Skeletal muscle tissue (tissue), 4 donors: Measurements from ENCODE around the gene SATB1. TPM values are rescaled to one million over a fixed set of nuclear protein-coding genes. Genes with fewer than 3 reads are reported as not detected.
A peak's percentile ranks its signal among the peaks of the same experiment; 100 is the strongest.

Experiments
- H3K27ac ChIP-seq: one replicate; pipeline ENCODE4 v1.7.0; 2013; ENCODE audit warnings: mild to moderate bottlenecking, low read depth, low read length, inconsistent platforms
- H3K27me3 ChIP-seq, 3 donors: one replicate each; pipeline ENCODE4 v1.7.0; 2013; ENCODE audit warnings: low read length in 3 of 3; ENCODE audit not compliant: control insufficient read depth in 3 of 3, insufficient read depth in 3 of 3
- H3K36me3 ChIP-seq, 3 donors: one replicate each; pipeline ENCODE4 v1.7.0; 2013; ENCODE audit warnings: low read length in 3 of 3; ENCODE audit not compliant: control insufficient read depth in 3 of 3, insufficient read depth in 3 of 3
- H3K4me1 ChIP-seq, 3 donors: one replicate each; pipeline ENCODE4 v1.7.0; 2013; ENCODE audit warnings: low read length in 3 of 3, mild to moderate bottlenecking in 3 of 3; ENCODE audit not compliant: control insufficient read depth in 3 of 3, insufficient read depth in 3 of 3
- H3K4me3 ChIP-seq, 3 donors: one replicate each; pipeline ENCODE4 v1.7.0; 2013; ENCODE audit warnings: low read length in 3 of 3
- H3K9ac ChIP-seq, 3 donors: one replicate each; pipeline ENCODE4 v1.7.0; 2013; ENCODE audit warnings: low read length in 3 of 3, mild to moderate bottlenecking in 3 of 3, moderate library complexity in 2 of 3, low read depth in 1 of 3
- H3K9me3 ChIP-seq, 3 donors: one replicate each; pipeline ENCODE4 v1.7.0; 2013; ENCODE audit warnings: low read length in 3 of 3; ENCODE audit not compliant: control insufficient read depth in 3 of 3
- total RNA-seq: library from RNA; depleted of rRNA; stranded (reverse); fragments of >200 nt; gene quantifications from one replicate; pipeline ENCODE4 v1.2.3, GENCODE V29; 2014
- donor health status: Osteomylitis.

Gene SATB1
- total RNA-seq, 1 donor from 2014 or later: 21.4 TPM

DNA sequence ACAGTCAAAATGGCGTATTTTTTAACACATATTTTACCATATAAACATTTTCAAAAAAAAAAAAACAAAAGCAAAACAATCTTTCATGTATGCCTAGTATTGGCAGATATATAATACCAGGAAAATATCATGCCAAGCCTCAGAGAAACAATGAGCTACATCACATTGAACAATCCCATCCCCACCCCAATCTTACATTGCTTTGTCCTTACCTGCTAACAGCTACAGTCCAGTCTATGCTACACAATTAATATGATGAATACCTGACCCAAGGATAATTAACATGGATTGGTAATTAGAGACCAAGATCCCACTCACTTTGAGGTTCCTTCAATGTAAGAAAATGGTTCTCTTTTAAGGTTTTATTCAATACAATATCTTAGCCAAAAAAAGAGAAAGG lies 7.6 kb upstream of the SATB1 start:
- H3K9ac ChIP-seq: no peak overlapping the region
- H3K27ac ChIP-seq: no peak overlapping the region
- no peak overlapping the region for H3K4me3 ChIP-seq
- H3K4me1 ChIP-seq: no peaks in the 10 kb centered on the region
- no peaks in the 10 kb centered on the region for H3K36me3 ChIP-seq
- H3K9me3 ChIP-seq: no peaks in the 10 kb centered on the region
- peaks cover 0 to 5% (median 0%) of the 10 kb centered on the region in 3 donors for H3K27me3 ChIP-seq

DNA sequence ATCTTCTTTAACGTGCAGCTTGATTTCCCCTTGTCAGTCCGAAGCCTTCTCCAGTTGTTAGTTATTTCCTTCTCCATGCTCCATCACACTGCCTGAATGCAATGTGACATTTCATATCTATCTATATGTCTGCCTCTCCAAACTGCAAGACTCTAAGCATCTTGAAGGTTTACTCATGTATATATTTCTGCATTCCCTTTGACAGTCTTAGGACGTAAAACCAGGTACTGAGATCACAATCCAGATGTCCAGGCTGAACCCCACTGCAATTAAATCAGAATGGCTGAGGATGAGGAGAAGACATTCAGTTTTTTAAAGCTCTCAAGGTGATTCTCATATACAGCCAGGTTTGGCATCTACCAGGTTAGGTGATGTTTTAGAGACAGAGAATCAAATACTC lies 6.1 kb upstream of the SATB1 start:
- Histone ChIP-seq H3K36me3 (no peaks in the 10 kb centered on the region), H3K4me3 (no peak overlapping the region), H3K9ac (no peak overlapping the region), H3K27ac (no peak overlapping the region), H3K27me3 (peaks cover 0 to 5% (median 0%) of the 10 kb centered on the region in 3 donors), H3K9me3 (no peaks in the 10 kb centered on the region), H3K4me1 (no peaks in the 10 kb centered on the region)

DNA sequence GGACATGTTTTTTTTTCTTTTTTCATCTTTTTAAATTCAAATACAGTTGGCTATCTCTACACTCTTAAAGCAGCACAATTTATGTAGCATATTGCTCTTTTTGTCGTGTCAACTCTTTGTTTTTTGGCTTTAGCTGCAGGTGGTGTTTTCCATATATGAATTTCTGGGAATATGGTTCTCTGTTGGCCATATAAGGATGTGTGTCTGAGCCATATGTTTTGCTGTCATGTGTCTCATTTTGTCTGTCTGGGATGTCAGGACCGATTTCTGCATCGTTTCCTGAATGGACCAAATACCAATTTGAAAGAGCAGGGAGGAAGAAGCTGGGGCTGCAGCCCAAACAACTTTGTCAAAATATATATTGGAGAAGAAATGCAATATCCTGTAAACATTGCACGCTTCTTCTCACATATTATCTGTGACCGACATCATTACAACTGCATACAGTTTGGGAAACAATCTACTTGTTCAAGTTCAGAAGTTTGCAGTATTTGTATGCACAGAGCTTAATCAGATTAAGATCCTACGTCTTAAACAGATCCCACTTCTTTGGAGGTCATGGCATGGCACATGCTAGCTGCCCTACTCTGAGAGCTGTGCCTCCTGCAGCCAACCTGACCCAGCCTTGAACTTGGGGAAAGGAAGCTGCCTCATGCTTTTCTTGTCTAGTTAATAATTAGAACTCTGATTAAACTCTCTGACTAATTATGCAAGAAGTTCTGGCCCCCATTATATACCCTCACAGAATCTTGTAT lies 4.0 kb upstream of the SATB1 start:
- Histone ChIP-seq H3K27ac (no peak overlapping the region), H3K9me3 (no peaks in the 10 kb centered on the region), H3K9ac (no peak overlapping the region), H3K27me3 (peaks cover 0 to 5% (median 0%) of the 10 kb centered on the region in 3 donors), H3K4me3 (no peak overlapping the region), H3K36me3 (no peaks in the 10 kb centered on the region), H3K4me1 (peaks cover 0 to 5% (median 0%) of the 10 kb centered on the region in 3 donors)

DNA sequence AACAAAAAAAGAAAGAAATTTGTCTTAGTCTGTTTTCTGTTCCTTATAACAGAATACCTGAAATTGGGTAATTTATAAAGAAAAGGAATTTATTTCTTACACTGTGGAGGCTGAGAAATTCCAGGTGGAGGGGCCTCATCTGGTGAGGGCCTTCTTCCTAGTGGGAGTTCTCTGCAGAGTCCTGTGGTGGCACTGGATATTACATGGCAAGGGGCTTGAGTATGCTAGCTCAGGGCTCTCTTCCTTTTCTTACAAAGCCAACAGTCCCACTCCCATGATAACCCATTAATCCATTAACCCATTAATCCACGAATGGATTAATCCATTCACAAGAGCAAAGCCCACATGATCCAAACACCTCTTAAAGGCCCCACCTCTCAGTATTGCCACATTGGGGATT lies 2.9 kb upstream of the SATB1 start:
- Histone ChIP-seq H3K27me3 (peaks cover 0 to 5% (median 0%) of the 10 kb centered on the region in 3 donors), H3K9ac (no peak overlapping the region), H3K9me3 (no peaks in the 10 kb centered on the region), H3K4me1 (peaks cover 0 to 5% (median 0%) of the 10 kb centered on the region in 3 donors), H3K4me3 (no peak overlapping the region), H3K27ac (no peak overlapping the region), H3K36me3 (no peaks in the 10 kb centered on the region)

DNA sequence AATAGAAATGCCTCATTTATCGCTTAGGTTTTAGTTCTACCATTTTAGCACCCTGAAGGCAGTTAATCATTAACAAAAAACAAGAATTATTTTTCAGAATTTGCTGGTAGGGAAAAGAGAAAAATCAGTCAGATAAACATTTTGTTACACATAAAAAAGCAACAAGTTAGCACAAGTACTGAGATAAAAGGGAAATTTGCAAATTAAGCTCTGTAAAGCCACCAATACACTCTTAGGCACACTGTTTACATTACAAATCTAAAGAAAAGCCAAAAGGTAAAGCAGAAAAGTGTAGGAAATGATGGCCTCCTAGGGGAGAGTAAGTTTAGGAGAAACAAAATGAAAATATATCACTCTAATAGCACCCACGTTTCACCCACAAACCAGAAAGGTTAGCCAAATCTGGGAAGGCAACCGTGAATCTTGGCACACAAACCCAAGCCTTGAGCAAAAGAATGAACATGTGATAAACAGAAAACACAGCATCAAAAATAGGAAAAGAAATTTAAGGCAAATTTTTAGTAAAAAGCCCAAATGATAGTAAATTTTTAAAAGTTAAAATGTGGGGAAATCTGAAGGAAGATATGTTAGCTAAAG lies 1.6 kb upstream of the SATB1 start:
- Histone ChIP-seq H3K4me1 (peaks cover 0 to 6% (median 5%) of the 10 kb centered on the region in 3 donors), H3K27ac (no peak overlapping the region), H3K36me3 (no peaks in the 10 kb centered on the region), H3K4me3 (no peak overlapping the region), H3K9me3 (no peaks in the 10 kb centered on the region), H3K27me3 (no peaks in the 10 kb centered on the region), H3K9ac (no peak overlapping the region)

DNA sequence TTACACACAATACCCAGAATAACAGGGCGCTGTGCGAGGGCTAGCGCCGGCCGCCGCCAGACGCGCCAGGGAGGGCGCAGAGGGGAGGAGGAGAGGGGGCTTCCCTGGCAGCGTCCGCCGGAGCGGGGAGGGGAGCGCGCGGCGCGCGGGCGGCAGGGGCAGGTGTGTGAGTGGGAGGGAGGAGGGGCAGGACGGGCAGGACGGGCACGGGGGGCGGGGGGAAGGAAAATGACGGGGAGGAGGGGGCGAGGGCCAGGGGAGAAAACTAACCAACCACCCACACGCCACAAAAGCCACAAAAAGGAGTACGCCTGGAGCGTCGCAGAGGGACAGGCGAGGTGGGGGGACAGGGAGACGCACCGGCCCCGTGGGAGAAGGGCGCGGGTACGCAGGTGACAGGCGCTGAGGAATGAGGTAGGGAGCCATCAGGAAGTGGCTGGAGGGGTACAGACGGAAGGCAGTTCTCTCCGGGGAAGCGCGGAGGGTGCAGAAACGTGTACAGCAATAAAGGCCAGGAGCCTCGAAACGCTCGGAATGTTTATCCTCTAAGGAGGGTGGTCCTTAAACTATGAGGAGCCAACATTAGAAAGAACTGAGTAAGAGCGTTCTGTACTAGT lies 610 bp upstream of the SATB1 start:
- Histone ChIP-seq H3K4me3 (peak overlapping the region; percentile 75 to 86 (median 84)), H3K27me3 (no peaks in the 10 kb centered on the region), H3K36me3 (peaks cover 0 to under 1% (median 0%) of the 10 kb centered on the region in 3 donors), H3K9ac (peak overlapping the region; percentile 79 to 91 (median 88)), H3K9me3 (no peaks in the 10 kb centered on the region), H3K27ac (peak overlapping the region; percentile 99), H3K4me1 (peaks cover 0 to 6% (median 5%) of the 10 kb centered on the region in 3 donors)

DNA sequence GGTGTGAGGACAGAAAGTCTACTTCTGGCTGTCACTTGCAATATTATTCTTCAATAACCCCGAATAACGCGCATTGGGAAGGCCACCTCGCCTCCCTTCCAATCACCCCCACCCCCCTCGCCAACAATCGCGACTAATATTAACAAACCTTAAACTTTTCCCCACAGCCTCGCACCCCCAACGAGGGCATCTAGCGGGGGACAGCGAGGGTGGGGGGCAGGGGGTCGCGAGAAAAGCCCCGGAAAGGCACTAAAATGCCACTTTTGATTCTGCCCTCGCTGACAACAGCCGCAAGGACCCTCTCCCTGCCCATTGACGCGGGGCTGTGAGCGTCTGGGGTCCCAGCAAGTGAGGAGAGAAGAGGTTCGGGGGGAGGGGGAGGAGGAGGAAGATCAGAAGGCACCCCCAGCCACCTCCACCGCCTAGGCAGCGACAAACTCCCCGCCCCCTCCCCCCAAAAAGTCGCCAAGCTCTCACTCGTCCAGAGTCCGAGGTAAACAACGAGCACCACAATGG lies 868 bp downstream of the SATB1 start:
- Histone ChIP-seq H3K9ac (peak overlapping the region; percentile 91 to 95 (median 94)), H3K4me1 (peaks cover 0 to 18% (median 11%) of the 10 kb centered on the region in 3 donors), H3K27ac (peak overlapping the region; percentile 99), H3K36me3 (peaks cover 0 to 7% (median 4%) of the 10 kb centered on the region in 3 donors), H3K27me3 (no peaks in the 10 kb centered on the region), H3K4me3 (peak overlapping the region; percentile 85 to 96 (median 86)), H3K9me3 (no peaks in the 10 kb centered on the region)

DNA sequence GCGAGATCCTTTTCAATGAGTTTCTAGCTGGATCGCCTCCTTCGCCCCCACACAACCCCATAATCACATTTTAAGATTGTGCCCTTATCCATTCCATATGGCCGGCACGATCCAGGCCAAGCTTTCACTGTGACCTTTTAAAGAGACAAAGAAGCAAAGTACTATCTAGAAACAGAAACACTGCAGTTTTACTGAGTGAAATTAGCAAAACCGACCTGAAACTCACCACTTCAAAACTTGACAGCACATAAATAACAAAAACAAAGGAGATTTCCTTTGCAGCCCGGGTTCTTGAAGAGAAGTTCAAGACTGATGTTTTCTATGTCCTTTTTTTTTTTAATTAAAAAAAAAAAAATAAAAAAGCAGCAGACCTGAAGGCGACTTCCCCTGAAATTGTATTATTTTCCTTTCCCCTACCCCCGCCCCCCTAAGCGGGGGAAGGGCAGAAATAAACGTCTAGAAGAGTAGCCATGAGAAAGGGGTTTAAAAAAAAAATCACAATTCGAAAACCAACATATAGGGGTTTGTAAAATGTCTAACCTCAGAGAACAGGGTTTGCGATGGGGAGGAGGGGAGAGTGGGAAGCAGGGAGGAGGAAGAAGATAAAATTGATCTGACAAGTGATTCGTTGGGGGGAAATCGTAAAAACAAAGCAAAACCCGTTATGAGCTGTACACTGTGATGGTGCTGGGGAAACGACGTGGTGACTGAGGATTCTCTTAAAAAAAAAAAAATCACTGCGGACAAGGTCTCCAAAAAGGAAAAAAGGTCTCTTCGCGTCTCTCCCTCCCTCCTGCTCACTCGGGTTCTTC lies 1.5 kb downstream of the SATB1 start:
- Histone ChIP-seq H3K4me3 (peak overlapping the region; percentile 85 to 96 (median 86)), H3K27ac (peak overlapping the region; percentile 99), H3K9ac (peak overlapping the region; percentile 91 to 95 (median 94)), H3K36me3 (peaks cover 0 to 7% (median 4%) of the 10 kb centered on the region in 3 donors), H3K4me1 (peaks cover 0 to 23% (median 11%) of the 10 kb centered on the region in 3 donors), H3K27me3 (no peaks in the 10 kb centered on the region), H3K9me3 (no peaks in the 10 kb centered on the region)

DNA sequence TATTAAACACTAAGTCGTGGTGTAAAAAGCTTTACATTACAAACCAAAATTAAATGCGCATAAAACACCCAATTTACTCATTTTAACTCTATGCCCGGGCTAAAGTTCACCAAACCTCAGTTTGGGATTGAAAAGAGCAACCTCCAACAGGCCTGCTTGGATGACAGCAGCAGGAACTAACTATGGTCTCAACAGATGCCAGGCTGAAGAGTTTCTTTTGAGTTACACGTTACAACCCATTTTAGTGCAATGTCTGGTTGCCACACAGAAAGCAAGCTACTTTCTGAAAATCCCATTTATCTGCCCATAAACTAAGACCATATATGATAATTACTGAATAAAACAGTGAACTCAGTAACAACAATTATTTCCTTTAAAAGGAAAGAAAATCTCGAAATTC lies 2.2 kb downstream of the SATB1 start:
- H3K4me3 ChIP-seq: peak overlapping the region; percentile 85 to 96 (median 86)
- H3K27me3 ChIP-seq: no peaks in the 10 kb centered on the region
- peak overlapping the region; percentile 91 to 95 (median 94) for H3K9ac ChIP-seq
- no peaks in the 10 kb centered on the region for H3K9me3 ChIP-seq
- peaks cover 2 to 29% (median 11%) of the 10 kb centered on the region in 3 donors for H3K4me1 ChIP-seq
- H3K27ac ChIP-seq: peak overlapping the region; percentile 99
- peaks cover 0 to 7% (median 4%) of the 10 kb centered on the region in 3 donors for H3K36me3 ChIP-seq
